Measurements from ENCODE around the gene TRIM44.

Gene TRIM44

DNA sequence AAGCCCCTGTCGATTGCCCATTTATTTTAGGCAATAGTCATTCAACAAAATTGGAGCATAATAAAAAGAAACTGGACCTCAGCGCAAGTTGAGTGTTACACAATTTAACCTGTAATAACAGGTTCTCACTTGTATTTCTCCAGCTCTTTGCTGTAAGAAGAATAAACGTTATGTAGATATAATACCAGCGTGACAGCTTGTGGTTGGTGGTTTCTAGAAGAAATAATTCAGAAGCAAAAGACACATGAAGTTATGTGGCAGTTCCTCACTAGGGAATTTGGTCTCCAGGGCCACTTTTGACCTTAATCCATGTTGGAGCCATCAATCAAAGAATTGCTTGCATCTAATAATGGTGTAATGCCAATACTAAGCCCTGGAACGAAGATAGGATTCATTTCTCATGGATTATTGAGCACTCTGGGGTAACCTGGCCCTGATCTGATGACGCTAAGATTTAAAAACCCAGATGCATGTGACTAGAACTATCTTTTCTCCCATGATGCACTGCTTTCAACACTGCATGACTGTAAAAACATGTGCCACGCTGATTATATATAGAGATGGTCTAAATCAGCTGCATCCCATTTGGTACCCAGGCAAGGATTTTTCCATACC lies 151.6 kb downstream of the TRIM44 start:
- no peak overlapping the region for H3K27ac ChIP-seq
- TF ChIP-seq ZFX (IDR thresholded peaks at IDR 0.05) = no peak
- no peak for TF ChIP-seq CTCF (conservative IDR thresholded peaks at IDR 0.05)

DNA sequence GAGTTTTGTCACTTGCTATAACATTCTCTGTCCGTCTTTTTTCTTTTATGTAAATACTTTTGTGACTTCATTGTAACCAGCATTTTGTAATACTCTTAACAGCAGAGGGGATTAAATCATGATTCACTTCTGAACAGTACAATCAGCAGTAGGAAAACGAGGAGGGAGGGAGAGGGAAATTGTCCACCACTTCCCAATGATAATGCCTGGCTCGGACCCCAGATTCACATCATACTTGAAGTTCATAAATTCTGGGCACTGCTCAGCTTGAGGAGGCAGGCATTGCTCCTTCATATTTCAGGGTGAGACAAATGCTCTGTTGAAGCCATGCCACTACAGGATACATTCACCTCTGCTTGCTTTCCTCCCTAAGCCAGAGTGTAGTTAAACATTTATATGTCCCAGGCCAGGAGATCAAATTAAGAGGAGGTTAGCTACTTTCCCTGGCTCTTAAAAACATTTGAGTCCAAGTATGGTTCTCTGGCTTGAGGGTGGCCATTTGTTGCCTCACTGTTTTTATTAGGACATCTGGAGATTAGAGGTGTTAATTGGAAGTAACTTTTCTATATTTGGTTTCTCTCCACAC lies 152.2 kb downstream of the TRIM44 start:
- no peak overlapping the region for H3K27ac ChIP-seq
- no peak for TF ChIP-seq CTCF (conservative IDR thresholded peaks at IDR 0.05)
- TF ChIP-seq ZFX (IDR thresholded peaks at IDR 0.05) = no peak

DNA sequence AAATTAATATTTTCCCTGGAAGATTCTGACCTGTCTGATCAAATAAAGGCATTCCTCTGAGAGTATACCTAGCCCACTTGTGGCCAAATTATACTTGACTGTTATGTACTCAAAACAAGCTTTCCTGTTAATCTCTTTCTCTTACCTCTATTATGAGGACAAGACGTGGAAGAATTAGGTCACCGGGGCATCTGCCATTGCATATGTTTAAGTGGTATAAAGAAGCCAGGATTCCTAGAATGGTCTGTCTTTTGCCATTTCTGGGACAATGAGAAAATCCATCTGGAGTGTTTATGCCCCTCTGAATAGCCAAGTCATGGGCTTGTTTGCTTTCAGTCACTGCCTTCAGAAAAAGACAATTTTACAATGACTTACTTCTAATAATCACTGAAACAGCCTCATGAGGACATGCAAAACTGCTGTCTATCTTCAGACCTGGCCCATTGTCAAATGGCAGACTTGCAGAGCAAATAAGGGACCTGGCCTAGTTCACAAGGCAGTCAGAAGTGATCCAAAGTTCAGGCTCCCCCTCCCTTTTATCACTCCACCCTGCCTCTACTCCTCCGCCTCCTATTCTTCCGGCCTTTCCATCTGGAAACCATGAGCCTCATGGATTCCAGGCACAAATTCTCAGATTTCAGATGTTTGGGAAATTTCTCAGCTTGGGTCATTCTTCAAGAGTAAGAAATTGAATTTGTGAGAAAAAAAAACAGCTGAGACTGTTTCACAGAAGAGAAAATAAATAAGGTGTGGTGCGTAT lies 153.2 kb downstream of the TRIM44 start:
- no peak overlapping the region for H3K27ac ChIP-seq
- no peak for TF ChIP-seq ZFX (IDR thresholded peaks at IDR 0.05)
- no peak for TF ChIP-seq CTCF (conservative IDR thresholded peaks at IDR 0.05)

- TF ChIP-seq CTCF (conservative IDR thresholded peaks at IDR 0.05) = no peak
- no peak for TF ChIP-seq ZFX (IDR thresholded peaks at IDR 0.05)
Measured at GRCh38 chr11:35820614-35821013, 158.0 kb downstream of the TRIM44 start.

GRCh38 chr11:35822815-35823495 lies 160.4 kb downstream of the TRIM44 start:
- no peak overlapping the region for H3K27ac ChIP-seq
- TF ChIP-seq CTCF (conservative IDR thresholded peaks at IDR 0.05) = no peak
- TF ChIP-seq ZFX (IDR thresholded peaks at IDR 0.05) = no peak

More at GRCh38 chr11:35820614-35821013, 158.0 kb downstream of the TRIM44 start:
- H3K27ac ChIP-seq = no peak overlapping the region

- H3K27ac ChIP-seq = no peak overlapping the region
- no peak for TF ChIP-seq ZFX (IDR thresholded peaks at IDR 0.05)
- TF ChIP-seq CTCF (conservative IDR thresholded peaks at IDR 0.05) = no peak
Measured at GRCh38 chr11:35823742-35824298, 161.2 kb downstream of the TRIM44 start.

Measured in C4-2B (cell line).